ENCODE results near the gene PKP4. TPM values are rescaled to one million over a fixed set of nuclear protein-coding genes. Genes with fewer than 3 reads are reported as not detected.

Gene PKP4
- total and polyA plus RNA-seq, 9 of the 15 experiments (the other 6 are each of a cell fraction or from before 2014, with no cell fraction given) = 24.6 to 99.1 (median 74.0) TPM

GRCh38 chr2:158619496-158619895, 162.7 kb downstream of the PKP4 start (continued):
- no peak for TF ChIP-seq ZNF318 (IDR thresholded peaks at IDR 0.05; ENCODE audit: borderline replicate concordance in 1 of 2, low read depth in 1 of 2)
- TF ChIP-seq MYNN (IDR thresholded peaks at IDR 0.05) = no peak
- no peak for TF ChIP-seq MYNN (CRISPR knock-in tag; IDR thresholded peaks at IDR 0.05)
- TF ChIP-seq ATF6 (CRISPR knock-in tag; IDR thresholded peaks at IDR 0.05) = no peak
- peak; percentile 77 for TF ChIP-seq MAFK (IDR thresholded peaks at IDR 0.05; ENCODE audit: low read length)
- no peak for TF ChIP-seq KDM1A (IDR thresholded peaks at IDR 0.05)
- no peak for TF ChIP-seq JUND (IDR thresholded peaks at IDR 0.05; ENCODE audit: borderline replicate concordance, low read depth, low read length)
- TF ChIP-seq JUND (tag; IDR thresholded peaks at IDR 0.05; ENCODE audit: borderline replicate concordance, low read depth, low read length) = 0 out of 3 replicates have a peak, but pooled peaks have one; percentile 30
- 0 out of 2 replicates have a peak, but pooled peaks have one; percentile 6 for TF ChIP-seq ARID1B (IDR thresholded peaks at IDR 0.05)
- peak; percentile 89 for TF ChIP-seq C11orf30 (IDR thresholded peaks at IDR 0.05; ENCODE audit: low read depth)
- no peak for TF ChIP-seq PCBP1 (IDR thresholded peaks at IDR 0.05; ENCODE audit: low read depth, low read length, poor library complexity, severe bottlenecking)
- no peak for TF ChIP-seq SETDB1 (IDR thresholded peaks at IDR 0.05; ENCODE audit: low read length)
- TF ChIP-seq, protein P1, sequence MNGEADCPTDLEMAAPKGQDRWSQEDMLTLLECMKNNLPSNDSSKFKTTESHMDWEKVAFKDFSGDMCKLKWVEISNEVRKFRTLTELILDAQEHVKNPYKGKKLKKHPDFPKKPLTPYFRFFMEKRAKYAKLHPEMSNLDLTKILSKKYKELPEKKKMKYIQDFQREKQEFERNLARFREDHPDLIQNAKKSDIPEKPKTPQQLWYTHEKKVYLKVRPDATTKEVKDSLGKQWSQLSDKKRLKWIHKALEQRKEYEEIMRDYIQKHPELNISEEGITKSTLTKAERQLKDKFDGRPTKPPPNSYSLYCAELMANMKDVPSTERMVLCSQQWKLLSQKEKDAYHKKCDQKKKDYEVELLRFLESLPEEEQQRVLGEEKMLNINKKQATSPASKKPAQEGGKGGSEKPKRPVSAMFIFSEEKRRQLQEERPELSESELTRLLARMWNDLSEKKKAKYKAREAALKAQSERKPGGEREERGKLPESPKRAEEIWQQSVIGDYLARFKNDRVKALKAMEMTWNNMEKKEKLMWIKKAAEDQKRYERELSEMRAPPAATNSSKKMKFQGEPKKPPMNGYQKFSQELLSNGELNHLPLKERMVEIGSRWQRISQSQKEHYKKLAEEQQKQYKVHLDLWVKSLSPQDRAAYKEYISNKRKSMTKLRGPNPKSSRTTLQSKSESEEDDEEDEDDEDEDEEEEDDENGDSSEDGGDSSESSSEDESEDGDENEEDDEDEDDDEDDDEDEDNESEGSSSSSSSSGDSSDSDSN (IDR thresholded peaks at IDR 0.05; ENCODE audit: borderline replicate concordance in 1 of 2, low read depth in 2 of 2, low read length in 2 of 2) = no peak
- TF ChIP-seq COPS2 (conservative IDR thresholded peaks at IDR 0.05) = no peak
- no peak for TF ChIP-seq ZKSCAN8 (CRISPR knock-in tag; IDR thresholded peaks at IDR 0.05)
- no peak for TF ChIP-seq ZC3H8 (IDR thresholded peaks at IDR 0.05)
- peak; percentile 71 for TF ChIP-seq MAFF (IDR thresholded peaks at IDR 0.05; ENCODE audit: low read length)
